ENCODE measurements around the gene TTF1. TPM values are rescaled to one million over a fixed set of nuclear protein-coding genes. Genes with fewer than 3 reads are reported as not detected.
A peak's percentile ranks its signal among the peaks of the same experiment; 100 is the strongest.

TTF1 gene
- total RNA-seq, 2 experiments from 2014 or later, result 32.3 to 35.1 TPM

DNA sequence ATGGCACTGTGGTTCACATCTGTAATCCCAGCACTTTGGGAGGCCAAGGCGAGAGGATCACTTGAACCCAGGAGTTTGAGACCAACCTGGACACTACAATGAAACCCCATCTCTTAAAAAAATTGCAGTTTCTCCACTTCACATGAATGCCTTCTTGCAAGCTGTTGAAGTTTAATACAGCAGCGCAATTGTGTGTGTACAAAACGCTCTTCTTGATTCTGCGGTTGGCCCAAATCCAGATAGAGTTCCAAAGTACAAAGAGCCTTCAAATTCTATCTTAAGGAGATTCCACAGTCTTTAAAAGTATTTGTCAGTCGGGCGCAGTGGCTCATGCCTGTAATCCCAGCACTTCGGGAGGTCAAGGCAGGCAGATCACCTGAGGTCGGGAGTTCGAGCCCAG, 42.6 kb downstream of the TTF1 start:
- CTCF ChIA-PET, result no interaction called here
- H3K27me3 Mint-ChIP-seq (ENCODE audit: low read depth), result no peaks in the 10 kb centered on the region
- ATAC-seq, result no peak
- H3K27ac Mint-ChIP-seq, result no peak overlapping the region
- H3K9me3 Mint-ChIP-seq (ENCODE audit: insufficient read depth), result no peaks in the 10 kb centered on the region
- H3K4me3 Mint-ChIP-seq, result no peak overlapping the region
- H3K4me1 Mint-ChIP-seq (ENCODE audit: low read depth), result no peaks in the 10 kb centered on the region
- H3K36me3 Mint-ChIP-seq (ENCODE audit: low read depth), result no peaks in the 10 kb centered on the region
- no peak for DNase-seq
- POLR2A ChIA-PET, result no interaction called here

DNA sequence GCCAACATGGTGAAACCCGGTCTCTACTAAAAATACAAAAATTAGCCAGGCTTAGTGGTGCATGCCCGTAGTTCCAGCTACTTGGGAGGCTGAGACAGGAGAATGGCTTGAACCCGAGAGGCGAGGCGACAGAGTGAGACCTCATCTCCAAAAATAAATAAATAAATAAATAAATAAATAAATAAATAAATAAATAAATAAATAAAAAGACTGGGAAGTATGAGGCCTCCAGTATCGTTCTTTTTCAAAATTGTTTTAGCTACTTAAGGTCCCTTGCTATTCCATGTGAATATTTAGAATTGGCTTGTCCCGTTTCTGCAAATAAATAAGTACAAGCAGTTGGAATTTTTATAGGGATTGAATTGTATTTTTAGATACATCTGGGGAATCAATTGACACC, 48.9 kb downstream of the TTF1 start:
- peaks cover 18% of the 10 kb centered on the region for H3K36me3 Mint-ChIP-seq (ENCODE audit: low read depth)
- H3K27ac Mint-ChIP-seq, result no peak overlapping the region
- peaks cover 14% of the 10 kb centered on the region for H3K4me1 Mint-ChIP-seq (ENCODE audit: low read depth)
- no peaks in the 10 kb centered on the region for H3K9me3 Mint-ChIP-seq (ENCODE audit: insufficient read depth)
- H3K27me3 Mint-ChIP-seq (ENCODE audit: low read depth), result no peaks in the 10 kb centered on the region
- H3K4me3 Mint-ChIP-seq, result no peak overlapping the region
- DNase-seq (no peak), ATAC-seq (no peak)
- POLR2A ChIA-PET, result no interaction called here
- CTCF ChIA-PET, result interaction anchor here (1.0 kb wide), 1 partner anchor 15 kb away, joined by 3 read pairs; no protein-coding TSS in a partner anchor

DNA sequence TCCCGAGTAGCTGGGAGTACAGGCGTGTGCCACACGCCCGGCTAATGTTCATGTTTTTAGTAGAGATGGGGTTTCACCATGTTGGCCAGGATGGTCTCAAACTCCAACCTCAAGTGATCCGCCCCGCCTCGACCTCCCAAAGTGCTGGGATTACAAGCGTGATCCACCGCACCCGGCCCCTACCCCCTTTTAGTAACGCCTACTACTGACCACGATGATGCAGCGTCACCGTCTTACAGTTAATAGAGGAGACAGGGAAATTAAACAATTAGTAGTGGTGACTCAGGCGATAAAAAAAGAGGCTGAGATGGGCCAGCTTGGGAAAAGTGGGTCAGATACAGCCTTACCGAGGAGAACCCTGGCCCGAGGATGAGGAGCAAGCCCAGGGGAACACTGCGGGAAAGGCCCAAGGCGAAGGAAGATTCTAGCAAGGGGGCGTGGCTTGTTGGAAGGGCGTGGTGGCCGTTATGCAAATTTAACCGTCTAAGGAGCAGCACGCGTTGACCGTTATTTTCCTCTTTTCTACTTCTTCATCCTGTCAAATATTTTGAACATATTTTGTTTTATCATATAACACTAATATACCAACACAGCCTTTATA, 50.2 kb downstream of the TTF1 start:
- DNase-seq (no peak), ATAC-seq (no peak)
- Mint-ChIP-seq H3K9me3 (ENCODE audit: insufficient read depth) (no peaks in the 10 kb centered on the region), H3K27me3 (ENCODE audit: low read depth) (no peaks in the 10 kb centered on the region), H3K4me3 (no peak overlapping the region), H3K4me1 (ENCODE audit: low read depth) (peaks cover 28% of the 10 kb centered on the region), H3K27ac (peak overlapping the region; percentile 28), H3K36me3 (ENCODE audit: low read depth) (peaks cover 32% of the 10 kb centered on the region)
- CTCF ChIA-PET, result no interaction called here
- POLR2A ChIA-PET, result interaction anchor here (0.6 kb wide), 1 partner anchor 9 kb away, joined by 3 read pairs; no protein-coding TSS in a partner anchor

- POLR2A ChIA-PET, result interaction anchor here (0.8 to 2.0 kb wide), 7 partner anchors 10 to 50 kb away, joined by 3 to 8 read pairs (median 4); no protein-coding TSS in a partner anchor
- Mint-ChIP-seq H3K36me3 (ENCODE audit: low read depth) (peaks cover 42% of the 10 kb centered on the region), H3K4me1 (ENCODE audit: low read depth) (peaks cover 35% of the 10 kb centered on the region), H3K27me3 (ENCODE audit: low read depth) (no peaks in the 10 kb centered on the region), H3K4me3 (peak within 1 kb of the TSS; percentile 82), H3K27ac (peak within 1 kb of the TSS; percentile 96), H3K9me3 (ENCODE audit: insufficient read depth) (no peaks in the 10 kb centered on the region)
- peak; percentile 96 for DNase-seq
- peak; percentile 86 for ATAC-seq
- CTCF ChIA-PET, result interaction anchor here (0.9 kb wide), 2 partner anchors 86 to 626 kb away, joined by 3 to 5 read pairs; no protein-coding TSS in a partner anchor
Measured at GRCh38 chr9:132354637-132355355, 51.8 kb downstream of the TTF1 start, which contains the start of gene SETX. Gene SETX, minus strand, starts transcription at chr9:132354986. Its CDS starts 5,558 bp downstream, at chr9:132349428.

- peak overlapping the region; percentile 82 for H3K4me3 Mint-ChIP-seq
- POLR2A ChIA-PET, result interaction anchor here (0.8 to 2.6 kb wide), 3 partner anchors 27 to 35 kb away, joined by 3 to 5 read pairs (median 3); no protein-coding TSS in a partner anchor
Measured at GRCh38 chr9:132351404-132352045, 55.1 kb downstream of the TTF1 start.

DNA sequence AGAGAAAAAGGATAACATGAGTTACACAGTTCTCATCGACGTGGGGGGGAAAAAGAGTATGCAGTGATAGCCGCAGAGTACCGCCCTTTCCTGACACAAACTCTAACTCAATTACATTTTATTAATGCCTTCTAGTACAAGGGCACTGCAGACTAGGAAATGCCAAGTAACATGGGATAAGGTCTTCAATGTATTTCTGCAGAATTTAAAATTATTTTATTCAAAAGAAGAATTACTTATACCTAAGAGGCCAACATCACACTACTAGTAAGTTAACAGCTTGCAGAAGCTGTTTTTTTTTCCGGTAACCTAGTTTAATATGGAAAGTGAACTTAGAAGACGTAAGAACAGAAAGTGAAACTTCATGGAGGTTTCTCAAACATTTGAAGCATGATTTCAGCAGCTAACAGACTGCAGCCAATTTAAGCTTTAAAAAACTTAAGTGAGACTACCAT, 55.8 kb downstream of the TTF1 start:
- Mint-ChIP-seq H3K9me3 (ENCODE audit: insufficient read depth) (no peaks in the 10 kb centered on the region), H3K36me3 (ENCODE audit: low read depth) (peaks cover 66% of the 10 kb centered on the region), H3K27me3 (ENCODE audit: low read depth) (no peaks in the 10 kb centered on the region), H3K4me3 (peak overlapping the region; percentile 82), H3K27ac (peak overlapping the region; percentile 82), H3K4me1 (ENCODE audit: low read depth) (peaks cover 49% of the 10 kb centered on the region)
- ChIA-PET CTCF (interaction anchor here (0.6 to 1.6 kb wide), 12 partner anchors 19 to 157 kb away, joined by 3 to 9 read pairs (median 3); no protein-coding TSS in a partner anchor), POLR2A (interaction anchor here (1.0 to 2.6 kb wide), 3 partner anchors 28 to 55 kb away, joined by 3 to 5 read pairs (median 3); partner anchors contain the start of gene TTF1)
- DNase-seq (peak; percentile 57), ATAC-seq (peak; percentile 11)

More at GRCh38 chr9:132351404-132352045, 55.1 kb downstream of the TTF1 start:
- no peak for ATAC-seq
- CTCF ChIA-PET, result interaction anchor here (0.9 to 1.2 kb wide), 6 partner anchors 19 to 83 kb away, joined by 3 to 4 read pairs (median 3); no protein-coding TSS in a partner anchor
- Mint-ChIP-seq H3K36me3 (ENCODE audit: low read depth) (peaks cover 61% of the 10 kb centered on the region), H3K27me3 (ENCODE audit: low read depth) (no peaks in the 10 kb centered on the region), H3K9me3 (ENCODE audit: insufficient read depth) (no peaks in the 10 kb centered on the region), H3K27ac (peak overlapping the region; percentile 82), H3K4me1 (ENCODE audit: low read depth) (peaks cover 49% of the 10 kb centered on the region)
- DNase-seq, result no peak

DNA sequence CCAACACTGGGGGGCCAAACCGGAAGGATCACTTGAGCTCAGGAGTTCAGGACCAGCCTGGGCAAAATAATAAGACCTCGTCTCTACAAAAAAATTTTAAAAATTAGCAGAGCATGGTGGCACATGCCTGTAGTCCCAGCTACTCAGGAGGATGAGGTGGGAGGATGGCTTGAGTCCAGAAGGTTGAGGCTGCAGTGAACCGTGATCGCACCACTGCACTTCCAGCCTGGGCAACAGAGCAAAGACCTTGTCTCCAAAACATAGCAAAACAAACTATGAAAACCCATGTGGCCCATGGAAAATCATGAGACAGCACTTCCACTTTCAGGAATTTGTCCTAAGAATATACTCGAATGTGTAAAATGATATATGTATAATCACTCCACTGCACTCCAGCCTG, 58.0 kb downstream of the TTF1 start:
- POLR2A ChIA-PET, result no interaction called here

GRCh38 chr9:132346177-132346576, 60.5 kb downstream of the TTF1 start:
- peaks cover 69% of the 10 kb centered on the region for H3K36me3 Mint-ChIP-seq (ENCODE audit: low read depth)
- peaks cover 19% of the 10 kb centered on the region for H3K4me1 Mint-ChIP-seq (ENCODE audit: low read depth)
- ChIA-PET POLR2A (no interaction called here), CTCF (interaction anchor here (1.4 kb wide), 1 partner anchor 78 kb away, joined by 3 read pairs; no protein-coding TSS in a partner anchor)
- H3K9me3 Mint-ChIP-seq (ENCODE audit: insufficient read depth), result no peaks in the 10 kb centered on the region
- ATAC-seq (no peak), DNase-seq (no peak)
- no peaks in the 10 kb centered on the region for H3K27me3 Mint-ChIP-seq (ENCODE audit: low read depth)
- H3K4me3 Mint-ChIP-seq, result no peak overlapping the region
- no peak overlapping the region for H3K27ac Mint-ChIP-seq

More for the DNA sequence above, 58.0 kb downstream of the TTF1 start:
- Mint-ChIP-seq H3K9me3 (ENCODE audit: insufficient read depth) (no peaks in the 10 kb centered on the region), H3K27me3 (ENCODE audit: low read depth) (no peaks in the 10 kb centered on the region), H3K4me3 (no peak overlapping the region), H3K36me3 (ENCODE audit: low read depth) (peaks cover 73% of the 10 kb centered on the region), H3K27ac (peak overlapping the region; percentile 86), H3K4me1 (ENCODE audit: low read depth) (peaks cover 44% of the 10 kb centered on the region)
- DNase-seq (no peak), ATAC-seq (no peak)
- CTCF ChIA-PET, result interaction anchor here (1.6 kb wide), 1 partner anchor 18 kb away, joined by 3 read pairs; no protein-coding TSS in a partner anchor

GRCh38 chr9:132341177-132341840, 65.3 kb downstream of the TTF1 start:
- DNase-seq (no peak), ATAC-seq (no peak)
- H3K4me3 Mint-ChIP-seq, result no peak overlapping the region
- H3K27me3 Mint-ChIP-seq (ENCODE audit: low read depth), result no peaks in the 10 kb centered on the region
- no peaks in the 10 kb centered on the region for H3K4me1 Mint-ChIP-seq (ENCODE audit: low read depth)
- ChIA-PET CTCF (no interaction called here), POLR2A (no interaction called here)
- no peaks in the 10 kb centered on the region for H3K9me3 Mint-ChIP-seq (ENCODE audit: insufficient read depth)
- peaks cover 70% of the 10 kb centered on the region for H3K36me3 Mint-ChIP-seq (ENCODE audit: low read depth)
- no peak overlapping the region for H3K27ac Mint-ChIP-seq

- H3K36me3 Mint-ChIP-seq (ENCODE audit: low read depth), result peaks cover 82% of the 10 kb centered on the region
- no peaks in the 10 kb centered on the region for H3K9me3 Mint-ChIP-seq (ENCODE audit: insufficient read depth)
- no peaks in the 10 kb centered on the region for H3K27me3 Mint-ChIP-seq (ENCODE audit: low read depth)
- H3K4me3 Mint-ChIP-seq, result no peak overlapping the region
- no peaks in the 10 kb centered on the region for H3K4me1 Mint-ChIP-seq (ENCODE audit: low read depth)
- ChIA-PET POLR2A (no interaction called here), CTCF (no interaction called here)
- H3K27ac Mint-ChIP-seq, result no peak overlapping the region
- DNase-seq (no peak), ATAC-seq (no peak)
Measured at GRCh38 chr9:132334364-132334763, 72.3 kb downstream of the TTF1 start.

GRCh38 chr9:132333556-132333955, 73.1 kb downstream of the TTF1 start:
- CTCF ChIA-PET, result no interaction called here
- H3K9me3 Mint-ChIP-seq (ENCODE audit: insufficient read depth), result no peaks in the 10 kb centered on the region
- no peak for DNase-seq
- H3K4me3 Mint-ChIP-seq, result no peak overlapping the region
- H3K4me1 Mint-ChIP-seq (ENCODE audit: low read depth), result no peaks in the 10 kb centered on the region
- H3K27me3 Mint-ChIP-seq (ENCODE audit: low read depth), result no peaks in the 10 kb centered on the region
- H3K27ac Mint-ChIP-seq, result no peak overlapping the region
- ATAC-seq, result no peak
- peaks cover 88% of the 10 kb centered on the region for H3K36me3 Mint-ChIP-seq (ENCODE audit: low read depth)
- POLR2A ChIA-PET, result no interaction called here
